A549 (cell line): Measurements from ENCODE around the gene SPSB1. TPM values are rescaled to one million over a fixed set of nuclear protein-coding genes. Genes with fewer than 3 reads are reported as not detected.

Experiments used
- ATAC-seq, 2 experiments: fragments of 200-7000 bp in 1 of 2; fragments of >200 bp in 1 of 2; cut with Nextera tagmentation in 1 of 2; cut with Tn5 transposase in 1 of 2; 3 replicates each; pipeline versions ENCODE4 v1.8.0 to v1.9.1; 2018 to 2020; ENCODE audit warnings: mild to moderate bottlenecking in 1 of 2, moderate library complexity in 1 of 2
- CTCF ChIA-PET: fragments of 300-600 bp; sonication (Branson Sonifier 250); formaldehyde crosslinking; extraction: SDS; loops from one replicate; lab custom pipeline; 2021; ENCODE audit warnings: antibody characterized with exemption, inconsistent platforms; lab: Yijun Ruan, JAX
- POLR2A ChIA-PET: fragments of 350-600 bp; formaldehyde crosslinking; extraction: SDS; loops from one replicate; lab custom pipeline; 2021; ENCODE audit warnings: antibody characterized with exemption, inconsistent platforms; lab: Yijun Ruan, JAX
- DNase-seq, 2 experiments: peaks; one replicate each; pipeline versions ENCODE4 v3.0.0 to v3.0.0-alpha.2; 2011 to 2016; ENCODE audit warnings: low read depth in 1 of 2, low spot score in 1 of 2
- FAIRE-seq: peaks from 2 replicates; lab custom pipeline; 2011; peaks lifted over from hg19 to GRCh38; lab: Jason Lieb, UNC
- H3K27ac ChIP-seq, 2 experiments: fragments of >200 bp; sonication (Bioruptor Twin); formaldehyde crosslinking; 3 replicates each; pipeline ENCODE4 v1.5.1; 2016 to 2017
- H3K4me1 ChIP-seq: fragments of >200 bp; sonication (Bioruptor Twin); formaldehyde crosslinking; 3 replicates; pipeline ENCODE4 v1.6.1; 2016
- H3K4me2 ChIP-seq: fragments of >200 bp; sonication (Bioruptor Twin); formaldehyde crosslinking; 3 replicates; pipeline ENCODE4 v1.6.1; 2016
- H3K4me3 ChIP-seq: fragments of >200 bp; sonication (Bioruptor Twin); formaldehyde crosslinking; 3 replicates; pipeline ENCODE4 v1.5.1; 2016
- H3K9me3 ChIP-seq: fragments of >200 bp; sonication (Bioruptor Twin); formaldehyde crosslinking; 3 replicates; pipeline ENCODE4 v1.6.1; 2016
- BHLHE40 ChIP-seq: IDR thresholded peaks from 2 replicates; pipeline ENCODE4 v1.6.1; 2012; ENCODE audit warnings: low read depth, low read length, inconsistent platforms
- CBX8 ChIP-seq: fragments of 200-600 bp; sonication (generic); IDR thresholded peaks from 2 replicates; pipeline ENCODE4 v1.6.1; 2016
- CEBPB ChIP-seq, 2 experiments: fragments of >200 bp in 1 of 2; sonication (Bioruptor Twin) in 1 of 2; formaldehyde crosslinking in 1 of 2; IDR thresholded peaks; 2 replicates each; pipeline ENCODE4 v1.6.1; 2012 to 2016
- CHD2 ChIP-seq: fragments of 150-350 bp; IDR thresholded peaks from 2 replicates; pipeline ENCODE4 v1.6.1; 2014; ENCODE audit warnings: low read length; ENCODE audit not compliant: partially characterized antibody
- EHMT2 ChIP-seq: fragments of 200-600 bp; sonication (generic); IDR thresholded peaks from 2 replicates; pipeline ENCODE4 v1.6.1; 2016; ENCODE audit warnings: antibody characterized with exemption, low read depth, mild to moderate bottlenecking, moderate library complexity
- EP300 ChIP-seq, 2 experiments: fragments of >200 bp; sonication (Bioruptor Twin); formaldehyde crosslinking; IDR thresholded peaks; 2 replicates in 1 of 2; 3 replicates in 1 of 2; pipeline ENCODE4 v1.6.1; 2016 to 2017
- ESRRA ChIP-seq: fragments of 150-350 bp; IDR thresholded peaks from 2 replicates; pipeline ENCODE4 v1.6.1; 2014; ENCODE audit warnings: mild to moderate bottlenecking, low read length, borderline replicate concordance
- FOSB ChIP-seq: fragments of 250-450 bp; sonication (Bioruptor Pico); IDR thresholded peaks from 2 replicates; pipeline ENCODE4 v1.5.0; 2020; ENCODE audit warnings: mild to moderate bottlenecking, moderate library complexity
- FOXS1 ChIP-seq: fragments of 250-450 bp; sonication (Bioruptor Pico); IDR thresholded peaks from 2 replicates; pipeline ENCODE4 v1.5.0; 2020; ENCODE audit warnings: mild to moderate bottlenecking, moderate library complexity
- GATA3 ChIP-seq: IDR thresholded peaks from 2 replicates; pipeline ENCODE4 v1.6.1; 2012; ENCODE audit warnings: borderline replicate concordance
- HDAC2 ChIP-seq: fragments of 200-600 bp; sonication (generic); IDR thresholded peaks from 2 replicates; pipeline ENCODE4 v1.6.1; 2016
- MAFK ChIP-seq: fragments of 450-650 bp; IDR thresholded peaks from 2 replicates; pipeline ENCODE4 v1.6.1; 2014; ENCODE audit not compliant: partially characterized antibody
- NFE2L2 ChIP-seq: fragments of 150-350 bp; conservative IDR thresholded peaks from 2 replicates; pipeline ENCODE4 v1.6.1; 2014; ENCODE audit warnings: low read length
- NPAS2 ChIP-seq: fragments of 250-450 bp; sonication (Bioruptor Pico); IDR thresholded peaks from 2 replicates; pipeline ENCODE4 v1.8.0; 2022; ENCODE audit warnings: mild to moderate bottlenecking, moderate library complexity, borderline replicate concordance
- RAD21 ChIP-seq, 2 experiments: fragments of >200 bp in 1 of 2; sonication (Bioruptor Twin) in 1 of 2; formaldehyde crosslinking in 1 of 2; IDR thresholded peaks in 1 of 2; conservative IDR thresholded peaks in 1 of 2; 2 replicates in 1 of 2; 3 replicates in 1 of 2; pipeline ENCODE4 v1.6.1; 2012 to 2018; ENCODE audit warnings: inconsistent platforms in 1 of 2
- SMC3 ChIP-seq: fragments of >200 bp; sonication (Bioruptor Twin); formaldehyde crosslinking; IDR thresholded peaks from 3 replicates; pipeline ENCODE4 v1.6.1; 2018; ENCODE audit warnings: inconsistent platforms
- SREBF2 ChIP-seq: fragments of 450-650 bp; IDR thresholded peaks from 2 replicates; pipeline ENCODE4 v1.6.1; 2014; ENCODE audit warnings: mild to moderate bottlenecking, moderate library complexity
- ZFP36 ChIP-seq: fragments of 450-650 bp; IDR thresholded peaks from 2 replicates; pipeline ENCODE4 v1.6.1; 2014; ENCODE audit warnings: borderline replicate concordance; ENCODE audit not compliant: partially characterized antibody
- ZSCAN20 ChIP-seq: fragments of 250-450 bp; sonication (Bioruptor Pico); IDR thresholded peaks from 2 replicates; pipeline ENCODE4 v1.8.0; 2022; ENCODE audit warnings: mild to moderate bottlenecking, moderate library complexity
- WGBS: methylation state at CpG from one replicate; pipeline ENCODE4 v1.1.6; 2017; ENCODE audit errors: missing lambda C conversion rate; 5-methylcytosine and 5-hydroxymethylcytosine counted together
- polyA plus RNA-seq, 4 experiments: library from polyadenylated mRNA; depleted of rRNA in 3 of 4; stranded (reverse); fragments of >200 nt; fragmentation: RNase III in 1 of 4; extraction: RNeasy Plus Mini Kit Qiagen cat#74134 plus additional on column Dnase treatment in 1 of 4; gene quantifications; 2 replicates in 3 of 4; 3 replicates in 1 of 4; pipeline ENCODE4 v1.2.3, GENCODE V29; 2011 to 2017
- TF ChIP-seq, protein P1 (sequence below): fragments of >200 bp; sonication (Bioruptor Twin); formaldehyde crosslinking; IDR thresholded peaks from 3 replicates; pipeline ENCODE4 v1.6.1; 2016
- TF ChIP-seq, protein P2 (sequence below): fragments of 200-600 bp; sonication (generic); IDR thresholded peaks from 2 replicates; pipeline ENCODE4 v1.6.1; 2016; ENCODE audit warnings: antibody characterized with exemption, mild to moderate bottlenecking, moderate library complexity

Gene SPSB1
- polyA plus RNA-seq, 2 of the 4 experiments (the other 2 are of a cell fraction) = 22.3 to 23.7 TPM

DNA sequence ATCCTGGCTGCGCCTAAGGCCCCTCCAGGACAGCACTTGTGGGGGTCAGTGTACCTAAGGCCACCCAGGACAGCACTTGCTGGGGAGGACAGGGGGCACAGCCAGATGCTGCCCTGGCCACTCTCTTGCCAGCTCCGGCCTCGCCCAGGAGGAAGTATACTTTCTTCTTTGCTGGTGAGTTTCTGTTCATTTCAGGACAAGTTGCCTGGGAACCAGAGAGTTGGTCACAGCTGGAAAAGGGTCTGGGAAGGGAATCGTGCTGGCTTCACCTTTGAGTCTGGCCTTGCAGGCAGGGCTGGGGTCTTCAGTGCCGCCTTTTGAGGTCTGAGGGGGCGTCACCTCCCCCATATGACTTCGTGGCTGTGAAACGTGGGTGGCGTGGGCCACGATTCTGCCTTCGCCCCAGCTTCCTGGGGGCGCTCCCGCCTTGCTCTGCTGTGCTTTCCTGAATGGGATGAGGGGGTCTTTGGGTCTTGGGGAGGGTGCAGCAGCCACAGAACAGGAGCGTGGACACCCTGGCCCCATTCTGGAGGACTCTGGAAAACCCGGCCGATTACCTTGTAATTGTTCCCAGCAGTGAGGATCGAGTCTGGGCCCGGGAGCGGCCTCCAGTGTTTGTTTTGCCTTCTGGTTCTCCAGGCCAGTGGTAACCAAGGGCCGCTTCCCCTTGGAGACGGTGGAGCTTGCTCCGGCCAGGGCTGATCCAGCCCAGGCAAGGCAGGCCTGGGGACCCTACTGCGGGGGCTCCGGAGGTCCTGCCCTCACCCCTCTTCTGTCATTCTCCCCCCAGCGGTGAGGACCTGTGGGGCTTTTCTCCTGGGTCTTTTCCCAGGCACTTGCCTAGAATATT, 45.9 kb downstream of the SPSB1 start:
- H3K27ac ChIP-seq = peak overlapping the region in 1 of 2 experiments; percentile 68; a peak in 2 of 6 replicates
- POLR2A ChIA-PET = no interaction called here
- CTCF ChIA-PET = interaction anchor here (1.2 kb wide), 1 partner anchor 11 kb away, joined by 3 read pairs; no protein-coding TSS in a partner anchor
- peaks cover 2% of the 10 kb centered on the region; the same call in 1 of the 3 replicates for H3K9me3 ChIP-seq
- ATAC-seq = peak in 1 of 2 experiments; percentile 47; a peak in 3 of 6 replicates
- no peak overlapping the region for H3K4me3 ChIP-seq
- H3K4me2 ChIP-seq = no peak overlapping the region
- TF ChIP-seq ZFP36 = no peak
- TF ChIP-seq HDAC2 = no peak
- TF ChIP-seq SREBF2 = no peak
- TF ChIP-seq EHMT2 = no peak
- no peak for TF ChIP-seq NPAS2 (CRISPR knock-in tag)
- no peak for TF ChIP-seq FOXS1
- TF ChIP-seq SMC3 = no peak
- TF ChIP-seq BHLHE40 = no peak
- TF ChIP-seq ESRRA = no peak
- TF ChIP-seq MAFK = no peak
- TF ChIP-seq NFE2L2 = no peak
- no peak for TF ChIP-seq RAD21 (conservative IDR thresholded peaks at IDR 0.05 in 1 of 2, IDR thresholded peaks at IDR 0.05 in 1 of 2)
- no peak for TF ChIP-seq EP300 (IDR thresholded peaks at IDR 0.05)
- no peak for DNase-seq
- FAIRE-seq = no peak
- peaks cover 20% of the 10 kb centered on the region for H3K4me1 ChIP-seq
- 84% methylated on average over 25 of the region's 25 CpGs for WGBS

DNA sequence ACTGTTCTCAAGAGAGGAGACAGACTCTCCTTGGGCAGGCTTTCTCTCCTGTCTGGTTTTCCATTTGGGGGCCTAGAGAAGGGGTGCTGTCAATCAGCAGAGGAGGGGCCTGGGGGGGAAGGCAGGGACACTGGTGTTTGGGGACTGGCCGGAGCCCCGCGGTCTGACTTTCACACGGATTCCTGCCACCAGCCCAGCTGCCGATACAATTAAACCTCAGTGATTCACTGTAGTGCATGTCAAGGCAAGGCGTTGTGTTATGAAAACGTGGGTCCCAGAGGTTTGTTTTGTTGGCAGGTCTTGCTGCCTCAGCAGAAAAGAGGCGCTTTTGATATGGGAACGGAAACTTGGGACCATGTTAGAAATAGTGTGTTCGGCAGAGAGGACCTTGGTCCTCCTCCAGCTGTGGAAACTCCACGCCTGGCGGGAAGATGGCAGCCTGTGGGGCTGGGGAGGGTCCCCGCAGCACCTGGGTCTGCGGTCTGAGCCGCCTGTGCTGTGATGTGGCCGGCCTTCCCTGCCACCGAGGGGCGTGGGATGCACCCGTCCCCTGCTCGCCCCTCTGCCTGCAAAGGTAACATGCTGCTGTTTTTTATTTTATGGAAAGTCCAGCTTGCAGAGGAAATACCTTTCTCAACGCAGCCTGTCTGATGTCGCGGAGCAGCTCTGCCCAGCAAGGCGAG, 47.6 kb downstream of the SPSB1 start:
- 94% methylated on average over 24 of the region's 24 CpGs for WGBS
- CTCF ChIA-PET = no interaction called here
- Histone ChIP-seq H3K9me3 (peaks cover 2% of the 10 kb centered on the region; the same call in 1 of the 3 replicates), H3K4me3 (no peak overlapping the region), H3K27ac (no peak overlapping the region), H3K4me2 (no peak overlapping the region), H3K4me1 (peaks cover 25% of the 10 kb centered on the region)
- POLR2A ChIA-PET = no interaction called here
- DNase-seq (no peak), ATAC-seq (no peak), FAIRE-seq (no peak)
- TF ChIP-seq MAFK = peak; percentile 61
- no peak for TF ChIP-seq CBX8

DNA sequence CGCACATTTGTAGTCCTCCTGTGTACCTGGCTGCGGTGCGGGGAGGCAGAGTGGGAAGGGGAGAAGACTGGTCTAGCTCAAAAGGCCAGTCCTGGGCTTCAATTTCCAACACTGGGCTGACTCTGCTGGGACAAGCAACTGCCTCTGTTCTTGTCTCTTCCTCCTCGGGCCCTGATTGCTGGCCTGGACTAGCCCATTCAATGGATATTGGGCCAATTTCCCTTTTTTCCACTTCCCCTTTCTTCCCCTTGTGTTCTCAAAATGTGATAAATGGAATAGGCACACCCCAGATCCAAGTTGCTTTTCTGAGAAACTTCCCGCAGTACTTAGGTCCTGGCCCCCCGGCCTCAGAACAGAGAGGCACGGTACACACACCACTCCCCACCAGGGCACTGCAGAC, 48.2 kb downstream of the SPSB1 start:
- Histone ChIP-seq H3K9me3 (peaks cover 2% of the 10 kb centered on the region; the same call in 1 of the 3 replicates), H3K4me2 (no peak overlapping the region), H3K27ac (no peak overlapping the region), H3K4me3 (no peak overlapping the region), H3K4me1 (peaks cover 27% of the 10 kb centered on the region)
- WGBS = 98% methylated on average over 7 of the region's 7 CpGs
- ATAC-seq = no peak
- ChIA-PET CTCF (no interaction called here), POLR2A (no interaction called here)
- TF ChIP-seq EHMT2 (no peak), CEBPB (IDR thresholded peaks at IDR 0.05) (no peak), CHD2 (no peak), ZSCAN20 (CRISPR knock-in tag) (no peak), GATA3 (no peak), ZFP36 (no peak), FOSB (CRISPR knock-in tag) (no peak)
- TF ChIP-seq, protein P1, sequence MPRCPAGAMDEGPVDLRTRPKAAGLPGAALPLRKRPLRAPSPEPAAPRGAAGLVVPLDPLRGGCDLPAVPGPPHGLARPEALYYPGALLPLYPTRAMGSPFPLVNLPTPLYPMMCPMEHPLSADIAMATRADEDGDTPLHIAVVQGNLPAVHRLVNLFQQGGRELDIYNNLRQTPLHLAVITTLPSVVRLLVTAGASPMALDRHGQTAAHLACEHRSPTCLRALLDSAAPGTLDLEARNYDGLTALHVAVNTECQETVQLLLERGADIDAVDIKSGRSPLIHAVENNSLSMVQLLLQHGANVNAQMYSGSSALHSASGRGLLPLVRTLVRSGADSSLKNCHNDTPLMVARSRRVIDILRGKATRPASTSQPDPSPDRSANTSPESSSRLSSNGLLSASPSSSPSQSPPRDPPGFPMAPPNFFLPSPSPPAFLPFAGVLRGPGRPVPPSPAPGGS = no peak
- TF ChIP-seq, protein P2, sequence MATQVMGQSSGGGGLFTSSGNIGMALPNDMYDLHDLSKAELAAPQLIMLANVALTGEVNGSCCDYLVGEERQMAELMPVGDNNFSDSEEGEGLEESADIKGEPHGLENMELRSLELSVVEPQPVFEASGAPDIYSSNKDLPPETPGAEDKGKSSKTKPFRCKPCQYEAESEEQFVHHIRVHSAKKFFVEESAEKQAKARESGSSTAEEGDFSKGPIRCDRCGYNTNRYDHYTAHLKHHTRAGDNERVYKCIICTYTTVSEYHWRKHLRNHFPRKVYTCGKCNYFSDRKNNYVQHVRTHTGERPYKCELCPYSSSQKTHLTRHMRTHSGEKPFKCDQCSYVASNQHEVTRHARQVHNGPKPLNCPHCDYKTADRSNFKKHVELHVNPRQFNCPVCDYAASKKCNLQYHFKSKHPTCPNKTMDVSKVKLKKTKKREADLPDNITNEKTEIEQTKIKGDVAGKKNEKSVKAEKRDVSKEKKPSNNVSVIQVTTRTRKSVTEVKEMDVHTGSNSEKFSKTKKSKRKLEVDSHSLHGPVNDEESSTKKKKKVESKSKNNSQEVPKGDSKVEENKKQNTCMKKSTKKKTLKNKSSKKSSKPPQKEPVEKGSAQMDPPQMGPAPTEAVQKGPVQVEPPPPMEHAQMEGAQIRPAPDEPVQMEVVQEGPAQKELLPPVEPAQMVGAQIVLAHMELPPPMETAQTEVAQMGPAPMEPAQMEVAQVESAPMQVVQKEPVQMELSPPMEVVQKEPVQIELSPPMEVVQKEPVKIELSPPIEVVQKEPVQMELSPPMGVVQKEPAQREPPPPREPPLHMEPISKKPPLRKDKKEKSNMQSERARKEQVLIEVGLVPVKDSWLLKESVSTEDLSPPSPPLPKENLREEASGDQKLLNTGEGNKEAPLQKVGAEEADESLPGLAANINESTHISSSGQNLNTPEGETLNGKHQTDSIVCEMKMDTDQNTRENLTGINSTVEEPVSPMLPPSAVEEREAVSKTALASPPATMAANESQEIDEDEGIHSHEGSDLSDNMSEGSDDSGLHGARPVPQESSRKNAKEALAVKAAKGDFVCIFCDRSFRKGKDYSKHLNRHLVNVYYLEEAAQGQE = no peak
- FAIRE-seq = no peak
- DNase-seq = no peak
